ENCODE measurements around the gene MRPL38.

The MRPL38 gene

GRCh38 chr17:75909812-75910274 lies 5.2 kb upstream of the MRPL38 start:
- no peak for TF ChIP-seq Cebpa-rat (IDR thresholded peaks at IDR 0.05)
- Histone ChIP-seq H4K20me1 (no peaks in the 10 kb centered on the region), H3K4me1 (peaks cover 55% of the 10 kb centered on the region), H3K4me3 (no peak overlapping the region), H3K9ac (peak overlapping the region; percentile 63), H3K27me3 (no peaks in the 10 kb centered on the region), H3K27ac (peak overlapping the region; percentile 73), H3K4me2 (peak overlapping the region; percentile 85), H3K36me3 (peaks cover 15% of the 10 kb centered on the region), H3K9me3 (no peaks in the 10 kb centered on the region)

GRCh38 chr17:75909051-75909811 lies 4.5 kb upstream of the MRPL38 start:
- peaks cover 9% of the 10 kb centered on the region for H3K36me3 ChIP-seq
- H3K4me1 ChIP-seq: peaks cover 56% of the 10 kb centered on the region
- H3K9me3 ChIP-seq: no peaks in the 10 kb centered on the region
- peak overlapping the region; percentile 63; the same call in 1 of the 2 replicates for H3K9ac ChIP-seq
- H4K20me1 ChIP-seq: no peaks in the 10 kb centered on the region; the same call in 1 of the 2 replicates
- H3K27ac ChIP-seq: peak overlapping the region; percentile 73
- H3K4me2 ChIP-seq: peak overlapping the region; percentile 85
- H3K27me3 ChIP-seq: no peaks in the 10 kb centered on the region
- no peak for TF ChIP-seq Cebpa-rat (IDR thresholded peaks at IDR 0.05)
- H3K4me3 ChIP-seq: no peak overlapping the region

- Histone ChIP-seq H3K27me3 (no peaks in the 10 kb centered on the region), H4K20me1 (no peaks in the 10 kb centered on the region; the same call in 1 of the 2 replicates), H3K36me3 (0 out of 2 replicates have a peak, but pooled peaks cover 6% of the 10 kb centered on the region), H3K4me2 (no peak overlapping the region), H3K4me3 (no peak overlapping the region), H3K9ac (no peak overlapping the region), H3K9me3 (no peaks in the 10 kb centered on the region), H3K27ac (no peak overlapping the region), H3K4me1 (peaks cover 66% of the 10 kb centered on the region)
- TF ChIP-seq Cebpa-rat (IDR thresholded peaks at IDR 0.05): no peak
These were observed 3.5 kb upstream of the MRPL38 start for GRCh38 chr17:75908201-75908600.

DNA sequence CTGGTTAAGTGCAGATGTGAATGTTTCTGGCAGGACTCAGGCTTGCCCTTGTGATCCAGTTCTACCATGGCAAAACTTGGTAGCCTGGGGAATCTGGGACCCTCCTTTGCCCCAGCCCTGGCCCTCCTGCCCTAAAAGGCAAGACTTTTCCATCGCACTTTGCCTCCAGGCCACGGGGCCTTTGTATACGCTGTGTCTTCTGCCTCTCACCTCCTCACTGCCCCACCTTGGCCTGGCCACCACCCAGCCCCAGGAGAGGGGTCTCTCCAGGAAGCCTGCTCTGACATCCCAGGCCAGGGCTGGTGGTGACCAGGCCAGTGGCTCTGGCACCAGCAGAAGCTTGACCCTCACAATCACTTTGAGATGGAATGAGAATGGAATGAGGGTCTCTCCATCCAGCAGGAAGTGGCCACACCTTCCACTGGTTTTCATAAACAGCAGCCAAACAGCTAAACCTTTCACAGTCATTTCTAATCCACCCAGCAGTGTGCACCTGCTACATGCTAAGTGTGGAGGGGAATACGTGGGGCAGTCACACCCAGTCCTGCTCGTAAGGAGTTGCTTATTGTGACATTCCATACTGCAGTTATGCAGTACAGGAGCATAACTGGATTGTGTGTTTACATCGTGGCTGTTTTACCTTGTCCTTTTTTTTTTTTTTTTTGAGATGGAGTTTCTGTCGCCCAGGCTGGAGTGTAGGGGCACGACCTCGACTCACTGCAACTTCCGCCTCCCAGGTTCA lies 1.6 kb upstream of the MRPL38 start:
- peaks cover 60% of the 10 kb centered on the region for H3K4me1 ChIP-seq
- no peaks in the 10 kb centered on the region for H3K27me3 ChIP-seq
- H3K36me3 ChIP-seq: peaks cover 17% of the 10 kb centered on the region
- H3K27ac ChIP-seq: peak overlapping the region; percentile 88
- no peaks in the 10 kb centered on the region for H3K9me3 ChIP-seq
- no peak overlapping the region for H3K4me3 ChIP-seq
- no peak overlapping the region; the same call in 1 of the 2 replicates for H3K9ac ChIP-seq
- no peak for TF ChIP-seq Cebpa-rat (IDR thresholded peaks at IDR 0.05)
- H4K20me1 ChIP-seq: no peaks in the 10 kb centered on the region; the same call in 1 of the 2 replicates
- peak overlapping the region; percentile 78 for H3K4me2 ChIP-seq

- H3K27me3 ChIP-seq: no peaks in the 10 kb centered on the region
- H4K20me1 ChIP-seq: no peaks in the 10 kb centered on the region; the same call in 1 of the 2 replicates
- H3K9ac ChIP-seq: no peak overlapping the region
- H3K27ac ChIP-seq: no peak overlapping the region
- no peak for TF ChIP-seq Cebpa-rat (IDR thresholded peaks at IDR 0.05)
- no peak overlapping the region for H3K4me2 ChIP-seq
- no peak overlapping the region for H3K4me3 ChIP-seq
- peaks cover 41% of the 10 kb centered on the region for H3K4me1 ChIP-seq
- peaks cover 53% of the 10 kb centered on the region for H3K36me3 ChIP-seq
- H3K9me3 ChIP-seq: no peaks in the 10 kb centered on the region
These were observed 2.3 kb downstream of the MRPL38 start for GRCh38 chr17:75902406-75902805.

DNA sequence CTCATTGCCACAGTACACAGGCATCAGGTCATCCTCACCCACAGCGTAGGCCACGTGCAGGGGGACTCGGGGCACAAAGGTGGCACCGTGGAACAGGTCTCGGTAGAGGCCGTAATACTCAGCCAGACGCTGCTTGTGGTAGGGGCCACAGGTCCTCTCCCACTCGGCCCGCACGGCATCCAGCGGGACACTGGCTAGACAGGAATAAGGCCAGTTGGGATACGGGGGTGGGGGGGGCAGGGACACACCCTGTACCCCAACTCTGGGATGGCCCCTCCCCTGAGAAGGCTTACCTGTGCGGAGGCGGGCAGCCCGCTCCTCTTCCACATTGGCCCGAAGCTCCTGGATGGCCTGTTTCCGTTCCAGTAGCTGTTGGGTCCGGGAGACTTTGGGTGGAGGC lies 3.0 kb downstream of the MRPL38 start:
- Histone ChIP-seq H3K4me1 (peaks cover 46% of the 10 kb centered on the region), H3K4me3 (no peak overlapping the region), H3K9me3 (no peaks in the 10 kb centered on the region), H3K27ac (no peak overlapping the region), H3K9ac (no peak overlapping the region), H3K36me3 (peaks cover 53% of the 10 kb centered on the region), H3K27me3 (no peaks in the 10 kb centered on the region), H3K4me2 (no peak overlapping the region), H4K20me1 (no peaks in the 10 kb centered on the region; the same call in 1 of the 2 replicates)
- TF ChIP-seq Cebpa-rat (IDR thresholded peaks at IDR 0.05): no peak

DNA sequence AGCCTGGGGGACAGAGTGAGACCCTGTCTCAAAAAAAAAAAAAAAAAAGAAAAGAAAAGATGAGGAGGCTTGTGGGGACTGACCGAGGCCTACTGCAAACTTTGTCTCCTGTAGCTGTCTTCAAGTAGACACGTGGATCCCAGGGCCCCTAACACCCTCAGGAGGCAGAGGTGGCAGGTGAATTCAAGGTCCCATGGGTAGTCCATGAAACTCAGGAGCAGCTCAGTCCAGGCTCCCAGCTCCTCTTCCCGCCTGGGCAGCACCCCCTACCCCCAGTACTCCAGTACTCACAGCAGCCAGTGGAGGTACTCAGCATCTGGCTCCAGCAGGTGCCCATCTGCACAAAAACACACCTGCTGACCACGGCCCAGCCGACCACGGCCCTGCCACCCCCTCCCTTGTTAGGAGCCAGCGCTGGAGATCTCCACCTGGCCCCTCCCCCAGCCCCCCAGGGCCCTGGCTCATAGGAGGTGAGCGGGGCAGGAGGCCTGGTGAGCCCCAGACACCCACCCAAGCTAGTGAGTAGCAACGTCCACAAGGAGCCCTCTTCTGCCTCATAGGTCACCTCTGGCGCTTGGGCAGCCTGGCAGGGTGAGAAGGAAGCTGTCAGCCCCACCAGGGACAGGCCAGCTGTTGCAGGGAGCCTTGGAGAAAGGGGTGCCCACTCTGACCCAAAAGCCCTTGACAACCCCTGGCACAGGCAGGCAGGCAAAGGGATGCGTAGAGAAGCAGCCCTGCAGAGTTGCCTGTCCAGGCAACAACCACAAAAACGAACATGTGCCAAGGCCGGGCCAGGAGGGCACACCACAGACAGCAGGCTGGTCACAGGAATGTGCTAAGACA lies 3.8 kb downstream of the MRPL38 start:
- H3K27ac ChIP-seq: no peak overlapping the region
- peaks cover 39% of the 10 kb centered on the region for H3K4me1 ChIP-seq
- H3K4me3 ChIP-seq: no peak overlapping the region
- H3K4me2 ChIP-seq: no peak overlapping the region
- H3K9me3 ChIP-seq: no peaks in the 10 kb centered on the region
- no peaks in the 10 kb centered on the region; the same call in 1 of the 2 replicates for H4K20me1 ChIP-seq
- TF ChIP-seq Cebpa-rat (IDR thresholded peaks at IDR 0.05): no peak
- no peaks in the 10 kb centered on the region for H3K27me3 ChIP-seq
- peaks cover 53% of the 10 kb centered on the region for H3K36me3 ChIP-seq
- no peak overlapping the region for H3K9ac ChIP-seq

DNA sequence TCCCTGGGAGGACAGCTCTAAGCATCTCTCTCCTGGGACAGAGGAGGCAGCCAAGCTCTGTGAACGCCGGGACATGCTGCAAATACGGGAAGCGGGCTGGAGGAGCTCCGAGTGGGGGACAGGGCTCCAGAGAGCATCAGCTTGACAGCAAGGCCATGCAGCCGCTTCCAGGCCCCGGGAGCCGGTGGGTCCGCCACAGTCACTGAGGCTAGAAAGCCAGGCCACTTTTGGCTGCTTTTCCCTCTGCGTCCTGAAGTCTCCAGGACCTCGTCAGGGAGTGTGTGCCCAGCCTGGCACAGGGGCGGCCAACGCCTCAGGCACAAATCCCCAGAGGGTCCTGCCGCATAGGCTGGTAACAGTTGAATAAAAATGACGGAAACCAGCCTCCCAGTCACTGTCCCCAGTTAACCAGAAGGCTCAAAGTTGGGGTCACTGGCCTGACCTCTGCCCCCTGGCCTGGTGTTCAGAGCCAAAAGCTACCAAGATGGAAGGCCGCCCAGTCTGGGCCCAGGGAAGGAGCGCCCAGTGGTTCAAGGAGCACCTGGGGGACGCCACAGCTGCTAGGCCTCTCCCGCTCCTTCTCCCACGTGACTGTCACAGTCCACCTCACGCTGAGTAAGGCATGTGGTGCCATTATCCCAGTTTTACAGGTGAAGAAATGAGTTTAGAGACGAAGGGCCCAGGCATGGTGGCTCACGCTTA lies 4.8 kb downstream of the MRPL38 start:
- H4K20me1 ChIP-seq: peaks cover 2% of the 10 kb centered on the region; the same call in 1 of the 2 replicates
- no peaks in the 10 kb centered on the region for H3K9me3 ChIP-seq
- H3K4me3 ChIP-seq: no peak overlapping the region
- H3K4me1 ChIP-seq: peaks cover 40% of the 10 kb centered on the region
- peaks cover 53% of the 10 kb centered on the region for H3K36me3 ChIP-seq
- no peak overlapping the region for H3K4me2 ChIP-seq
- H3K27ac ChIP-seq: no peak overlapping the region
- H3K27me3 ChIP-seq: no peaks in the 10 kb centered on the region
- no peak for TF ChIP-seq Cebpa-rat (IDR thresholded peaks at IDR 0.05)
- no peak overlapping the region for H3K9ac ChIP-seq

DNA sequence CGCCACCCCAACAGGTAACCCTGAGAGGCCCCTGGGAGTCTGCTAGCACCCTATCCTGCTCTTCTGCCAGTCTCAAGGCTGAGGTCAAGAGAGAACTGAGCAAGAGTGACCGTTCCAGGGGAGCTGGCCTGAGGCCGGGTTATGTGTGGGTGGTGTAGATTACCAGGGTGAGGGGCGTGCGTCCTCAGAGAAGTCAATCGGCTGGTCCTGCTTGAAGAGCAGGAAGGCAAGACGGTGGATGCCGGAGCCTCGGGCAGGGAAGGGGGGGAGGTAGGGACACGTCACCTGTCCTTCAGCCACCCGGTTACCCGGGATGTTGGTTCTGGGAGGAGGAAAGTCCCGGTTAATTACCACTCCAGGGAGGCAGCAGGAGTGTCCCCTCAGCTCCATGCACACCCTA lies 5.3 kb downstream of the MRPL38 start:
- H3K4me3 ChIP-seq: no peak overlapping the region
- peaks cover 8% of the 10 kb centered on the region; the same call in 1 of the 2 replicates for H4K20me1 ChIP-seq
- no peak overlapping the region for H3K27ac ChIP-seq
- peaks cover 53% of the 10 kb centered on the region for H3K36me3 ChIP-seq
- H3K27me3 ChIP-seq: no peaks in the 10 kb centered on the region
- H3K9ac ChIP-seq: no peak overlapping the region
- H3K9me3 ChIP-seq: no peaks in the 10 kb centered on the region
- no peak overlapping the region for H3K4me2 ChIP-seq
- no peak for TF ChIP-seq Cebpa-rat (IDR thresholded peaks at IDR 0.05)
- H3K4me1 ChIP-seq: peaks cover 46% of the 10 kb centered on the region

All from BLaER1 (cell line).